Measurements from ENCODE around the gene KANSL1.
A peak's percentile ranks its signal among the peaks of the same experiment; 100 is the strongest.

KANSL1 gene

GRCh38 chr17:46195217-46195855 is 2.1 kb upstream of the KANSL1 start:
- TF ChIP-seq CTCF (conservative IDR thresholded peaks at IDR 0.05; ENCODE audit: low read length) = no peak
- DNase-seq (ENCODE audit: low read depth) = no peak
- no peak overlapping the region for H3K4me3 ChIP-seq (ENCODE audit: low read length)

GRCh38 chr17:46194393-46195216 is 1.4 kb upstream of the KANSL1 start:
- DNase-seq (ENCODE audit: low read depth) = peak; percentile 54
- peak; percentile 81 for TF ChIP-seq CTCF (conservative IDR thresholded peaks at IDR 0.05; ENCODE audit: low read length)

GRCh38 chr17:46193626-46194392 is 580 bp upstream of the KANSL1 start:
- peak overlapping the region; percentile 81 for H3K4me3 ChIP-seq (ENCODE audit: low read length)
- DNase-seq (ENCODE audit: low read depth) = peak; percentile 99
- peak; percentile 31 for TF ChIP-seq CTCF (conservative IDR thresholded peaks at IDR 0.05; ENCODE audit: low read length)

More at GRCh38 chr17:46194393-46195216, 1.4 kb upstream of the KANSL1 start:
- peak overlapping the region; percentile 81 for H3K4me3 ChIP-seq (ENCODE audit: low read length)

GRCh38 chr17:46192439-46193150 is 634 bp downstream of the KANSL1 start:
- H3K4me3 ChIP-seq (ENCODE audit: low read length) = peak overlapping the region; percentile 82
- DNase-seq (ENCODE audit: low read depth) = peak; percentile 71
- TF ChIP-seq CTCF (conservative IDR thresholded peaks at IDR 0.05; ENCODE audit: low read length) = no peak

GRCh38 chr17:46192189-46192438 is 1.1 kb downstream of the KANSL1 start:
- DNase-seq (ENCODE audit: low read depth) = no peak
- H3K4me3 ChIP-seq (ENCODE audit: low read length) = peak overlapping the region; percentile 82
- no peak for TF ChIP-seq CTCF (conservative IDR thresholded peaks at IDR 0.05; ENCODE audit: low read length)

GRCh38 chr17:46191322-46192188 is 1.7 kb downstream of the KANSL1 start:
- peak overlapping the region; percentile 82 for H3K4me3 ChIP-seq (ENCODE audit: low read length)
- TF ChIP-seq CTCF (conservative IDR thresholded peaks at IDR 0.05; ENCODE audit: low read length) = no peak
- peak; percentile 29 for DNase-seq (ENCODE audit: low read depth)

Data from AG10803 (cell line).